ENCODE results near the gene HLA-DRA. TPM values are rescaled to one million over a fixed set of nuclear protein-coding genes. Genes with fewer than 3 reads are reported as not detected.

HLA-DRA gene
- total and polyA plus RNA-seq, 5 experiments from 2014 or later: 0.27 to 75.7 (median 60.3) TPM

Other genes starting within 250 kb of the HLA-DRA start
- gene PBX2, start 249.7 kb upstream of the HLA-DRA start, total RNA-seq: 100 to 1,000 TPM; 173 to 174 TPM
- gene PBX2, start 249.7 kb upstream of the HLA-DRA start, polyA plus RNA-seq: 1 to 10 TPM; 1.6 to 2.2 (median 2.0) TPM
- 100 to 1,000 TPM; 274 to 276 TPM for gene GPSM3, start 247.2 kb upstream of the HLA-DRA start, total RNA-seq
- 100 to 1,000 TPM; 106 to 144 (median 138) TPM for gene GPSM3, start 247.2 kb upstream of the HLA-DRA start, polyA plus RNA-seq
- 1 to 10 TPM; 1.2 to 1.8 TPM for gene NOTCH4, start 215.8 kb upstream of the HLA-DRA start, total RNA-seq
- under 1 TPM; 0.22 to 0.48 (median 0.28) TPM for gene NOTCH4, start 215.8 kb upstream of the HLA-DRA start, polyA plus RNA-seq
- not detected for gene TSBP1, start 68.0 kb upstream of the HLA-DRA start, total RNA-seq
- gene TSBP1, start 68.0 kb upstream of the HLA-DRA start, polyA plus RNA-seq: not detected
- gene BTNL2, start 32.7 kb upstream of the HLA-DRA start, total RNA-seq: not detected
- not detected for gene BTNL2, start 32.7 kb upstream of the HLA-DRA start, polyA plus RNA-seq
- under 1 TPM; 0.34 to 0.52 TPM for gene HLA-DRB5, start 90.4 kb downstream of the HLA-DRA start, total RNA-seq
- gene HLA-DRB5, start 90.4 kb downstream of the HLA-DRA start, polyA plus RNA-seq: 10 to 100 TPM in 1 of 3 donors, 1 to 10 TPM in 1, under 1 TPM in 1; 0.24 to 28.5 (median 1.8) TPM
- gene HLA-DRB1, start 150.0 kb downstream of the HLA-DRA start, total RNA-seq: 10 to 100 TPM; 22.0 to 23.9 TPM
- 100 to 1,000 TPM in 1 of 3 donors, 10 to 100 TPM in 1, 1 to 10 TPM in 1; 1.1 to 127 (median 11.5) TPM for gene HLA-DRB1, start 150.0 kb downstream of the HLA-DRA start, polyA plus RNA-seq
- 10 to 100 TPM; 13.7 to 15.5 TPM for gene HLA-DQA1, start 197.5 kb downstream of the HLA-DRA start, total RNA-seq
- gene HLA-DQA1, start 197.5 kb downstream of the HLA-DRA start, polyA plus RNA-seq: 10 to 100 TPM in 1 of 3 donors, 1 to 10 TPM in 1, not detected in 1; 1.6 to 11.0 TPM
- gene HLA-DQB1, start 226.8 kb downstream of the HLA-DRA start, total RNA-seq: 10 to 100 TPM; 13.6 to 17.0 TPM
- 10 to 100 TPM in 1 of 3 donors, 1 to 10 TPM in 2; 1.4 to 22.9 (median 5.9) TPM for gene HLA-DQB1, start 226.8 kb downstream of the HLA-DRA start, polyA plus RNA-seq